ENCODE measurements around the gene NRK.

DNA sequence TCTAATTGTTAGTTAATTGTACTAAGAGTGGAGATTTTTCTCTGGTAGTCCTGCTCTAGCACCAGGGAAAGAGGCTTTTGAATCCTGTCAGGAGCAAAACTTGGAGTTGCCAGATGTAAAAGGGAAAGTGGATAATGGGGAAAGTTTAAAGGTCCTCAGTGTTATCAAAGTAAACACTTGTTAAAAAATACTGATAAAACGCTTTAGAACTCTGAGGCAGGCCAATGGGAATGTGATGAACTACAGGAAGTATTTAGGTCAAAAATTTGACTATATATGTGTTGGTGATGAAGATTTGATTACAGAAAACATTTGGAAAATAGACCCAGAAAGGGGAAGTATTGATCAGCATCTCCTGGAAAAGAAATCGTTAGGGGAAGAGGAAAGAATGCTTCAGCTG is 183.3 kb downstream of the NRK start:
- TF ChIP-seq TAF1 (IDR thresholded peaks at IDR 0.05; ENCODE audit: borderline replicate concordance, low read depth, low read length) (no peak), POLR2AphosphoS5 (IDR thresholded peaks at IDR 0.05; ENCODE audit: low read depth, low read length) (no peak), POLR2A (IDR thresholded peaks at IDR 0.05; ENCODE audit: low read depth, low read length) (no peak)

Measured in GM12892 (cell line).